ENCODE results near the gene PLCXD1.
"Not testable (repeated sequence)": the region's sequence is repeated elsewhere in the genome, so short reads cannot be mapped to it uniquely, and the experiment has no call there.

The PLCXD1 gene

DNA sequence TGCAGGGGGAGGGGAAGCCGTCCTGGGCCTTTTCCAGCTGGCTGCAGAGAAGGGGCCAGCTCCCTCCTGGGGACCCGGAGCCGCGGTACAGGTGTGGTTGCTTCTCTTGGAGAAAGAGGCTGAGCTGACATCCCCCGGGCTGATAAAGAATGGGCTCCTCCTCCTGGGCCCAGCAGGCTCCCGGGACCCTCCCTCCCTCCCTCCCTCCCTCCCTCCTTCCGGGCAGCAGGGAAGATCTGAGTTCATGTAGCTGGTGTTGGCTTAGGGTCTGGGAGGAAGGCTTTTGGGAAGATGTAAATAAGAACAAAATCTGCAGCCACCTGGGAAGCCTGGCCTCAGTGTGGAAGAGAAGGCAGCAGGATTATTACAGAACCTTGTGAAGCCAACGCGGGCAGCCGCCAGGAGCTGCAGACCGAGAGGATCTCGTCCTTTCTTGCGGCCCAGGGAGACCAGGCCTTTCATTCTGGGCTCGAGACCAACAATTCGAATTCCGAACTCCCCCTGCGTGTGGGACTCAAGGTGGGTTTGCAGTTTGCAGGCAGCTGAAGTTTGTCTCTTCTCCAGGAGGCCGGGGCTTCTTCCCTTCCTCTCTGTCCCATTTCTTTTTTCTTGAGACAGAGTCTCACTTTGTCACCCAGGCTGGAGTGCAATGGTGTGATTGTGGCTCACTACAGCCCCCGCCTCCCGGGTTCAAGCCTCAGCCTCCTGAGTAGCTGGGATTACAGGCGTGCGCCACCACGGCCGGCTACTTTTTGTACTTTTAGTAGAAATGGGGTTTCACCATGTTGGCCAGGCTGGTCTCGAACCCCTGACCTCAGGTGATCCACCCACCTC, at the start of gene PLCXD1:
TSS of gene PLCXD1 (plus strand) at position 216 of the 834 bp plus-strand sequence. CDS start 2,807 bp downstream, outside the sequence.
- Mint-ChIP-seq H3K27ac (no peak within 1 kb of the TSS), H3K4me3 (peak within 1 kb of the TSS; percentile 65), H3K4me1 (ENCODE audit: low read depth) (peaks cover 17% of the 10 kb centered on the region), H3K36me3 (ENCODE audit: low read depth) (peaks cover 14% of the 10 kb centered on the region), H3K9me3 (no peaks in the 10 kb centered on the region), H3K27me3 (ENCODE audit: low read depth) (no peaks in the 10 kb centered on the region)

- H3K4me3 Mint-ChIP-seq; H3K27me3 Mint-ChIP-seq (ENCODE audit: low read depth); H3K4me1 Mint-ChIP-seq (ENCODE audit: low read depth); H3K9me3 Mint-ChIP-seq; H3K36me3 Mint-ChIP-seq (ENCODE audit: low read depth); H3K27ac Mint-ChIP-seq: not testable (repeated sequence)
Observed at GRCh38 chrX:231637-232277, 49.4 kb upstream of the PLCXD1 start.

GRCh38 chrX:232278-232655, 48.9 kb upstream of the PLCXD1 start:
- not testable (repeated sequence) for H3K4me3 Mint-ChIP-seq; H3K9me3 Mint-ChIP-seq; H3K27me3 Mint-ChIP-seq (ENCODE audit: low read depth); H3K27ac Mint-ChIP-seq; H3K4me1 Mint-ChIP-seq (ENCODE audit: low read depth); H3K36me3 Mint-ChIP-seq (ENCODE audit: low read depth)

GRCh38 chrX:236201-236600, 45.0 kb upstream of the PLCXD1 start:
- H3K4me3 Mint-ChIP-seq; H3K27me3 Mint-ChIP-seq (ENCODE audit: low read depth); H3K27ac Mint-ChIP-seq; H3K4me1 Mint-ChIP-seq (ENCODE audit: low read depth); H3K36me3 Mint-ChIP-seq (ENCODE audit: low read depth); H3K9me3 Mint-ChIP-seq: not testable (repeated sequence)

DNA sequence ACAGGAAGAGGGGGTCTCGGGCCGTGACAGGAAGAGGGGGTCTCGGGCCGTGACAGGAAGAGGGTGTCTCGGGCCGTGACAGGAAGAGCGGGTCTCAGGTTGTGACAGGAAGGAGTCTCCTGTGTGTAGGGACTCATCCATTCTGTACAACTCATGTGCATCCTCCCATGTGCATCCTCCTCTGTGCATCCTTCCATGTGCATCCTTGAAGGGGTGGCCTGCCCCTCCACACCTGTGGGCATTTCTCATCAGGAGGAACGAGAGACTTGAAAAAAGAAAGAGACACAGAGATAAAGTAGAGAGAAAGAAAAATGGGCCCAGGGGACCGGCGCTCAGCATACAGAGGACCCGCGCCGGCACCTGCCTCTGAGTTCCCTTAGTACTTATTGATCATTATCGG, 30.2 kb upstream of the PLCXD1 start:
- Mint-ChIP-seq H3K27ac (peak overlapping the region; percentile 79), H3K27me3 (ENCODE audit: low read depth) (no peaks in the 10 kb centered on the region), H3K4me1 (ENCODE audit: low read depth) (peaks cover 8% of the 10 kb centered on the region), H3K4me3 (peak overlapping the region; percentile 28), H3K9me3 (peaks cover 11% of the 10 kb centered on the region), H3K36me3 (ENCODE audit: low read depth) (peaks cover 6% of the 10 kb centered on the region)

DNA sequence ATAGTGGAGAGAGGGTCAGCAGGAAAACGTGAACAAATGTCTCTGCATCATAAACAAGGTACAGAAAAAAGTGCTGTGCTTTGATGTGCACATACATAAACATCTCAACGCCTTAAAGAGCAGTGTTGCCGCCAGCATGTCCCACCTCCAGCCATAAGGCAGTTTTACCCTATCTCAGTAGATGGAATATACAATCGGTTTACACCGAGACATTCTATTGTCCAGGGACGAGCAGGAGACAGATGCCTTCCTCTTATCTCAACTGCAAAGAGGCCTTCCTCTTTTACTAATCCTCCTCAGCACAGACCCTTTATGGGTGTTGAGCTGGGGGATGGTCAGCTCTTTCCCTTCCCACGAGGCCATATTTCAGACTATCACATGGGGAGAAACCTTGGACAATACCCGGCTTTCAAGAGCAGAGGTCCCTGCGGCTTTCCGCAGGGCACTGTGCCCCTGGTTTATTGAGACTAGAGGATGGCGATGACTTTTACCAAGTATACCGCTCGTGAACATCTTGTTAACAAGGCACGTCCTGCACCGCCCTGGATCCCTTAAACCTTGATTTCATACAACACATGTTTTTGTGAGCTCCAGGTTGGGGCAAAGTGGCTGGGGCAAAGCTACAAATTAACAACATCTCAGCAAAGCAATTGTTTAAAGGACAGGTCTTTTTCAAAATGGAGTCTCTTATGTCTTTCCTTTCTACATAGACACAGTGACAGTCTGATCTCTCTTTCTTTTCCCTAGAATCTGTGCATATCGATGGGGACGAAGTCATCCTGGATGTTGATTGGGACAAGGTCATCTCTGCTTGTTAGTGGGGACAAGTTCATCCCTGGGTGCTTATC, 29.6 kb upstream of the PLCXD1 start:
- Mint-ChIP-seq H3K9me3 (peaks cover 11% of the 10 kb centered on the region), H3K27ac (peak overlapping the region; percentile 7)
- not testable (repeated sequence) for H3K4me3 Mint-ChIP-seq; H3K36me3 Mint-ChIP-seq (ENCODE audit: low read depth); H3K27me3 Mint-ChIP-seq (ENCODE audit: low read depth); H3K4me1 Mint-ChIP-seq (ENCODE audit: low read depth)

- Mint-ChIP-seq H3K27me3 (ENCODE audit: low read depth) (no peaks in the 10 kb centered on the region), H3K4me1 (ENCODE audit: low read depth) (peaks cover 8% of the 10 kb centered on the region), H3K36me3 (ENCODE audit: low read depth) (peaks cover 6% of the 10 kb centered on the region), H3K27ac (peak overlapping the region; percentile 7), H3K4me3 (no peak overlapping the region), H3K9me3 (peaks cover 11% of the 10 kb centered on the region)
Observed at GRCh38 chrX:252244-252956, 28.8 kb upstream of the PLCXD1 start.

GRCh38 chrX:252957-253291, 28.3 kb upstream of the PLCXD1 start:
- no peaks in the 10 kb centered on the region for H3K27me3 Mint-ChIP-seq (ENCODE audit: low read depth)
- peaks cover 11% of the 10 kb centered on the region for H3K9me3 Mint-ChIP-seq
- H3K4me1 Mint-ChIP-seq (ENCODE audit: low read depth) = peaks cover 8% of the 10 kb centered on the region
- H3K4me3 Mint-ChIP-seq = no peak overlapping the region
- H3K27ac Mint-ChIP-seq = no peak overlapping the region
- H3K36me3 Mint-ChIP-seq (ENCODE audit: low read depth) = peaks cover 6% of the 10 kb centered on the region

GRCh38 chrX:253451-254297, 27.5 kb upstream of the PLCXD1 start:
- Mint-ChIP-seq H3K27ac (no peak overlapping the region), H3K27me3 (ENCODE audit: low read depth) (no peaks in the 10 kb centered on the region), H3K9me3 (peaks cover 11% of the 10 kb centered on the region), H3K4me3 (no peak overlapping the region), H3K4me1 (ENCODE audit: low read depth) (peaks cover 8% of the 10 kb centered on the region), H3K36me3 (ENCODE audit: low read depth) (peaks cover 6% of the 10 kb centered on the region)

- no peak overlapping the region for H3K4me3 Mint-ChIP-seq
- peaks cover 8% of the 10 kb centered on the region for H3K4me1 Mint-ChIP-seq (ENCODE audit: low read depth)
- H3K27me3 Mint-ChIP-seq (ENCODE audit: low read depth) = no peaks in the 10 kb centered on the region
- H3K9me3 Mint-ChIP-seq = peaks cover 11% of the 10 kb centered on the region
- H3K27ac Mint-ChIP-seq = no peak overlapping the region
- peaks cover 6% of the 10 kb centered on the region for H3K36me3 Mint-ChIP-seq (ENCODE audit: low read depth)
Observed at GRCh38 chrX:254630-255215, 26.5 kb upstream of the PLCXD1 start.

DNA sequence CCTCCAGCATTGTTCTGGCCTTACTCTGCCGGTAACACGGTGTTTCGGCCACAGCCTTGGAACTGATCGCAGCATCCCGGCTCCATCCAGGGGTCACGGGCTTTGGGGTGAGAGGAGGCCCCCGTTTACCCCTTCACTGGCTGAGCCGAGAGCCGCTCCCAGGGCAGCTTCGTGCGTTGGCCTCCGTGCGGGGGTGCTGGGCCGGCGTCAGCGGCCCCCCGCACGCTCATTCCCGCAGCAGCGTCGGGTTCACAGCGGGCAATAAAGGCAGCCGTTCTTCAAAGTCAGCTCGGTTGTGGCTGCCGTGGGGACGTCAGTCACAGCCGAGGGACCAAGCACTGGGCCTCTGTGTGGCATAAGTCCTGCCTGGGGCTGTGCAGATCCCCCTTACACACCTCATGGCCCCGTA, 25.3 kb upstream of the PLCXD1 start:
- no peak overlapping the region for H3K27ac Mint-ChIP-seq
- no peaks in the 10 kb centered on the region for H3K27me3 Mint-ChIP-seq (ENCODE audit: low read depth)
- H3K4me3 Mint-ChIP-seq = no peak overlapping the region
- peaks cover 6% of the 10 kb centered on the region for H3K36me3 Mint-ChIP-seq (ENCODE audit: low read depth)
- H3K9me3 Mint-ChIP-seq = peaks cover 11% of the 10 kb centered on the region
- H3K4me1 Mint-ChIP-seq (ENCODE audit: low read depth) = peaks cover 7% of the 10 kb centered on the region

DNA sequence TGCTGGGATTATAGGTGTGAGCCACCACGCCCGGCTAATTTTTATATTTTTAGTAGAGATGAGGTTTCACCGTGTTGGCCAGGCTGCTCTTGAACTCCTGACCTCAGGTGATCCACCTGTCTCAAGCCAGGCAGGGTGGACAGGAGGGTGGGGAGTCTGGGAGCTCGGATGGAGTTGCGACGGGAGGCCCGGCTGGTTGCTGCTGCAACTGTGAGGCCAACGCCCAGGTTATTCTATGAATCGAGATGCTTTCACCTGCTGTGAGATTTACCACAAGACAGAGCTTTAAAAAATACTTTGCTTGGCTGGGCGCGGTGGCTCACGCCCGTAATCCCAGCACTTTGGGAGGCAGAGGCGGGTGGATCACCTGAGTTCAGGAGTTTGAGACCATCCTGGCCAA, 24.1 kb upstream of the PLCXD1 start:
- H3K9me3 Mint-ChIP-seq; H3K27me3 Mint-ChIP-seq (ENCODE audit: low read depth); H3K4me3 Mint-ChIP-seq; H3K36me3 Mint-ChIP-seq (ENCODE audit: low read depth); H3K27ac Mint-ChIP-seq; H3K4me1 Mint-ChIP-seq (ENCODE audit: low read depth): not testable (repeated sequence)

DNA sequence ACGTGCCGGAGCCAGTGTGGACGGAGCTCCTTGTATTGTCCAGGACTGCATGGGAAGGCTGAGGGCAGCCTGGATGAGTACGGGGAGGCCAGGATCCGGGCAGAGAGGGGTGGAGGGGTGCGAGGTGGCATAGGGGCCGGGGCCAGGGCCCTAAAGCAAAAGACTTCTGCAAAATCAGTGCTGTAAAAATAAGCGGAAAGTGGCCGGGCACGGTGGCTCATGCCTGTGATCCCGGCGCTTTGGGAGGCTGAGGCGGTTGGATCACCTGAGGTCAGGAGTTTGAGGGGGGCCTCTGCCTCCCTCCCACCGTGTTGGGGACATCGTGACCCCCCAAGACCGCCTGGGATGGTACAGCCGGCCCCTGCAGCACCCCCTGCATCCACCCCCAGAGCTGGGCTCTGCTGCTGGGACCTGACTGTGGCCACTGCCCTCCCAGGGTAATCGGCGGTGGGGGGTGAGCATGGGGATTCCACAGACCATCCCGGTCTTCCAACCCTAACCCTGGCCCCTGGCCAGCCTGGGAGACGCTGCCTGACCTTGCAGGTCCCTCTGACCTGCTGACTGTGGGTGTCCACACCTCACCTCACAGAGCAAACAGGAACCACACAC, 23.4 kb upstream of the PLCXD1 start:
- Mint-ChIP-seq H3K4me3 (no peak overlapping the region), H3K27me3 (ENCODE audit: low read depth) (no peaks in the 10 kb centered on the region), H3K36me3 (ENCODE audit: low read depth) (no peaks in the 10 kb centered on the region), H3K9me3 (peaks cover 2% of the 10 kb centered on the region), H3K4me1 (ENCODE audit: low read depth) (no peaks in the 10 kb centered on the region), H3K27ac (no peak overlapping the region)
